Naive thymus-derived CD4-positive, alpha-beta T cell (primary cell): Measurements from ENCODE around the gene BCDIN3D. TPM values are rescaled to one million over a fixed set of nuclear protein-coding genes. Genes with fewer than 3 reads are reported as not detected.

ENCODE experiments used
- ATAC-seq: fragments of 150-1000 bp; cut with Tn5 transposase; 2 replicates; pipeline ENCODE4 v1.10.0; 2021; ENCODE audit warnings: mild to moderate bottlenecking, moderate library complexity
- CTCF ChIA-PET: fragments of 350-600 bp; sonication (Branson Sonifier 250); formaldehyde crosslinking; loops from one replicate; lab custom pipeline; 2021; ENCODE audit warnings: antibody characterized with exemption; lab: Charles Lee
- POLR2A ChIA-PET: fragments of 350-600 bp; sonication (Branson Sonifier 250); formaldehyde crosslinking; loops from one replicate; lab custom pipeline; 2021; ENCODE audit warnings: antibody characterized with exemption, inconsistent platforms; lab: Charles Lee
- DNase-seq, 9 donors: peaks; one replicate each; pipeline versions ENCODE4 v3.0.0 to v3.0.0-alpha.2; 2020 to 2022; ENCODE audit warnings: mixed read lengths in 1 of 9
- H3K27ac ChIP-seq: one replicate; pipeline ENCODE4 v1.7.0; 2013; ENCODE audit warnings: mild to moderate bottlenecking, low read depth, low read length, moderate library complexity
- H3K27me3 ChIP-seq, 2 donors: one replicate each; pipeline ENCODE4 v1.7.0; 2013; ENCODE audit warnings: low read length in 2 of 2, mild to moderate bottlenecking in 2 of 2, moderate library complexity in 2 of 2; ENCODE audit not compliant: control insufficient read depth in 2 of 2, insufficient read depth in 2 of 2
- H3K36me3 ChIP-seq, 3 experiments: 1 replicate in 2 of 3; 2 replicates in 1 of 3; pipeline ENCODE4 v1.7.0; 2013; ENCODE audit warnings: low read length in 3 of 3, mild to moderate bottlenecking in 3 of 3, moderate library complexity in 1 of 3; ENCODE audit not compliant: insufficient read depth in 3 of 3, control insufficient read depth in 2 of 3
- H3K4me1 ChIP-seq, 2 donors: one replicate each; pipeline ENCODE4 v1.7.0; 2013; ENCODE audit warnings: low read length in 2 of 2, mild to moderate bottlenecking in 2 of 2, moderate library complexity in 1 of 2; ENCODE audit not compliant: control insufficient read depth in 2 of 2, insufficient read depth in 2 of 2
- H3K4me3 ChIP-seq: 2 replicates; pipeline ENCODE4 v1.7.0; 2013; ENCODE audit warnings: mild to moderate bottlenecking, low read length
- H3K9me3 ChIP-seq, 3 experiments: 1 replicate in 2 of 3; 2 replicates in 1 of 3; pipeline ENCODE4 v1.7.0; 2013; ENCODE audit warnings: low read length in 3 of 3; ENCODE audit not compliant: control insufficient read depth in 2 of 3
- H3K27ac Mint-ChIP-seq, 9 donors: one replicate each; pipeline ENCODE4 v1.8.0; 2020 to 2022; ENCODE audit warnings: mixed read lengths in 9 of 9, mild to moderate bottlenecking in 8 of 9, moderate library complexity in 5 of 9, inconsistent platforms in 2 of 9
- H3K27me3 Mint-ChIP-seq, 5 donors: one replicate each; pipeline ENCODE4 v1.8.0; 2021 to 2022; ENCODE audit warnings: mixed read lengths in 5 of 5, mild to moderate bottlenecking in 1 of 5
- H3K36me3 Mint-ChIP-seq, 5 donors: one replicate each; pipeline ENCODE4 v1.8.0; 2020 to 2022; ENCODE audit warnings: mixed read lengths in 5 of 5, mild to moderate bottlenecking in 3 of 5, inconsistent platforms in 1 of 5
- H3K4me1 Mint-ChIP-seq, 7 donors: one replicate each; pipeline ENCODE4 v1.8.0; 2020 to 2022; ENCODE audit warnings: mixed read lengths in 7 of 7, mild to moderate bottlenecking in 3 of 7, inconsistent platforms in 1 of 7
- H3K4me3 Mint-ChIP-seq, 10 donors: one replicate each; pipeline ENCODE4 v1.8.0; 2020 to 2022; ENCODE audit warnings: mild to moderate bottlenecking in 10 of 10, mixed read lengths in 10 of 10, moderate library complexity in 6 of 10, inconsistent platforms in 2 of 10
- H3K9me3 Mint-ChIP-seq, 11 donors: one replicate each; pipeline ENCODE4 v1.8.0; 2020 to 2022; ENCODE audit warnings: mixed read lengths in 11 of 11, mild to moderate bottlenecking in 4 of 11, inconsistent platforms in 1 of 11, moderate library complexity in 1 of 11
- intact Hi-C, 2 donors: fragments of 100-400 bp; cut with micrococcal nuclease; formaldehyde crosslinking; loops; one replicate each; pipeline ENCODE4 v1.15.1; 2023
- polyA plus RNA-seq, 2 donors: library from polyadenylated mRNA; unstranded; fragments of 300-500 nt; fragmentation: Illumina TruSeq; gene quantifications; one replicate each; pipeline ENCODE4 v1.2.3, GENCODE V29; 2021
- total RNA-seq, 6 experiments: library from RNA in 5 of 6; stranded (reverse) in 5 of 6; gene quantifications; 1 replicate in 5 of 6; 2 replicates in 1 of 6; pipeline ENCODE4 v1.2.3 and lab custom pipeline; 2021 to 2026

The BCDIN3D gene
- total and polyA plus RNA-seq, 7 experiments from 2014 or later, result 3.7 to 17.4 (median 6.8) TPM

- POLR2A ChIA-PET, result interaction anchor here (0.9 kb wide), 1 partner anchor 17 kb away, joined by 4 read pairs; no protein-coding TSS in a partner anchor
Observed at GRCh38 chr12:49809906-49810389, 33.0 kb downstream of the BCDIN3D start.

GRCh38 chr12:49809381-49809905, 33.5 kb downstream of the BCDIN3D start:
- no peaks in the 10 kb centered on the region for H3K4me1 ChIP-seq
- CTCF ChIA-PET, result no interaction called here
- no peak overlapping the region for H3K27ac ChIP-seq
- no peak overlapping the region for H3K4me3 ChIP-seq
- H3K9me3 ChIP-seq, result no peaks in the 10 kb centered on the region
- DNase-seq, result no peak
- Mint-ChIP-seq H3K9me3 (no peaks in the 10 kb centered on the region), H3K27ac (no peak overlapping the region), H3K4me1 (peaks cover 0 to 8% (median 4%) of the 10 kb centered on the region in 7 donors), H3K36me3 (peaks cover 0 to 14% (median 2%) of the 10 kb centered on the region in 5 donors), H3K4me3 (no peak overlapping the region), H3K27me3 (no peaks in the 10 kb centered on the region)
- peaks cover 0 to 17% (median 0%) of the 10 kb centered on the region in 3 experiments for H3K36me3 ChIP-seq
- no peak for ATAC-seq
- intact Hi-C loops, result no loop called here
- POLR2A ChIA-PET, result no interaction called here
- no peaks in the 10 kb centered on the region for H3K27me3 ChIP-seq

More at GRCh38 chr12:49809906-49810389, 33.0 kb downstream of the BCDIN3D start:
- Mint-ChIP-seq H3K27me3 (no peaks in the 10 kb centered on the region), H3K27ac (no peak overlapping the region), H3K9me3 (no peaks in the 10 kb centered on the region), H3K36me3 (peaks cover 0 to 18% (median 6%) of the 10 kb centered on the region in 5 donors), H3K4me1 (peaks cover 3 to 8% (median 5%) of the 10 kb centered on the region in 7 donors), H3K4me3 (no peak overlapping the region)
- Histone ChIP-seq H3K4me3 (no peak overlapping the region), H3K4me1 (no peaks in the 10 kb centered on the region), H3K27ac (no peak overlapping the region), H3K27me3 (no peaks in the 10 kb centered on the region), H3K36me3 (peaks cover 0 to 12% (median 0%) of the 10 kb centered on the region in 3 experiments), H3K9me3 (no peaks in the 10 kb centered on the region)
- CTCF ChIA-PET, result no interaction called here
- intact Hi-C loops, result no loop called here
- no peak for DNase-seq
- ATAC-seq, result no peak

GRCh38 chr12:49808686-49809380, 34.1 kb downstream of the BCDIN3D start:
- H3K4me3 Mint-ChIP-seq, result no peak overlapping the region
- Histone ChIP-seq H3K4me3 (no peak overlapping the region), H3K9me3 (no peaks in the 10 kb centered on the region), H3K27me3 (no peaks in the 10 kb centered on the region), H3K36me3 (peaks cover 0 to 20% (median 0%) of the 10 kb centered on the region in 3 experiments), H3K27ac (no peak overlapping the region), H3K4me1 (no peaks in the 10 kb centered on the region)
- ChIA-PET POLR2A (no interaction called here), CTCF (interaction anchor here (0.6 kb wide), 1 partner anchor 61 kb away, joined by 3 read pairs; no protein-coding TSS in a partner anchor)
- no peak for DNase-seq
- intact Hi-C loops, result no loop called here
- no peaks in the 10 kb centered on the region for H3K27me3 Mint-ChIP-seq
- H3K4me1 Mint-ChIP-seq, result peaks cover 0 to 8% (median 4%) of the 10 kb centered on the region in 7 donors
- ATAC-seq, result no peak
- H3K36me3 Mint-ChIP-seq, result peaks cover 0 to 13% (median 0%) of the 10 kb centered on the region in 5 donors
- no peak overlapping the region for H3K27ac Mint-ChIP-seq
- H3K9me3 Mint-ChIP-seq, result no peaks in the 10 kb centered on the region

GRCh38 chr12:49807991-49808580, 34.8 kb downstream of the BCDIN3D start:
- H3K27ac Mint-ChIP-seq, result peak overlapping the region in 1 of 9 donors; percentile 28
- peaks cover 0 to 27% (median 0%) of the 10 kb centered on the region in 3 experiments for H3K36me3 ChIP-seq
- ChIA-PET POLR2A (no interaction called here), CTCF (no interaction called here)
- ATAC-seq (no peak), DNase-seq (no peak)
- intact Hi-C loops, result no loop called here
- H3K27me3 Mint-ChIP-seq, result no peaks in the 10 kb centered on the region
- H3K4me3 Mint-ChIP-seq, result no peak overlapping the region
- H3K27me3 ChIP-seq, result no peaks in the 10 kb centered on the region
- peaks cover 0 to 8% (median 4%) of the 10 kb centered on the region in 7 donors for H3K4me1 Mint-ChIP-seq
- H3K27ac ChIP-seq, result no peak overlapping the region
- no peaks in the 10 kb centered on the region for H3K9me3 Mint-ChIP-seq
- no peak overlapping the region for H3K4me3 ChIP-seq
- peaks cover 0 to 15% (median 0%) of the 10 kb centered on the region in 5 donors for H3K36me3 Mint-ChIP-seq
- no peaks in the 10 kb centered on the region for H3K9me3 ChIP-seq
- no peaks in the 10 kb centered on the region for H3K4me1 ChIP-seq

GRCh38 chr12:49806877-49807276, 36.0 kb downstream of the BCDIN3D start:
- no peaks in the 10 kb centered on the region for H3K4me1 ChIP-seq
- H3K36me3 ChIP-seq, result peaks cover 0 to 34% (median 0%) of the 10 kb centered on the region in 3 experiments
- DNase-seq (no peak), ATAC-seq (no peak)
- intact Hi-C loops, result no loop called here
- no peak overlapping the region for H3K27ac Mint-ChIP-seq
- H3K9me3 ChIP-seq, result no peaks in the 10 kb centered on the region
- H3K36me3 Mint-ChIP-seq, result peaks cover 0 to 17% (median 0%) of the 10 kb centered on the region in 5 donors
- H3K27me3 ChIP-seq, result no peaks in the 10 kb centered on the region
- H3K4me3 ChIP-seq, result no peak overlapping the region
- H3K27ac ChIP-seq, result no peak overlapping the region
- no peak overlapping the region for H3K4me3 Mint-ChIP-seq
- no peaks in the 10 kb centered on the region for H3K27me3 Mint-ChIP-seq
- ChIA-PET POLR2A (no interaction called here), CTCF (no interaction called here)
- H3K9me3 Mint-ChIP-seq, result no peaks in the 10 kb centered on the region
- H3K4me1 Mint-ChIP-seq, result peaks cover 0 to 5% (median 2%) of the 10 kb centered on the region in 7 donors

- no peaks in the 10 kb centered on the region for H3K27me3 Mint-ChIP-seq
- H3K9me3 ChIP-seq, result no peaks in the 10 kb centered on the region
- peaks cover 0 to 22% (median 0%) of the 10 kb centered on the region in 5 donors for H3K36me3 Mint-ChIP-seq
- H3K36me3 ChIP-seq, result peaks cover 0 to 39% (median 0%) of the 10 kb centered on the region in 3 experiments
- ChIA-PET POLR2A (no interaction called here), CTCF (no interaction called here)
- no peak overlapping the region for H3K27ac Mint-ChIP-seq
- H3K27ac ChIP-seq, result no peak overlapping the region
- ATAC-seq (no peak), DNase-seq (no peak)
- H3K4me1 Mint-ChIP-seq, result peaks cover 0 to 5% (median 0%) of the 10 kb centered on the region in 7 donors
- no peak overlapping the region for H3K4me3 Mint-ChIP-seq
- H3K27me3 ChIP-seq, result no peaks in the 10 kb centered on the region
- no peak overlapping the region for H3K4me3 ChIP-seq
- H3K4me1 ChIP-seq, result no peaks in the 10 kb centered on the region
- intact Hi-C loops, result no loop called here
- H3K9me3 Mint-ChIP-seq, result no peaks in the 10 kb centered on the region
Observed at GRCh38 chr12:49806321-49806813, 36.5 kb downstream of the BCDIN3D start.
